SU-DHL-6 (cell line): Measurements from ENCODE around the gene C1GALT1C1L.
"Not testable (repeated sequence)": the region's sequence is repeated elsewhere in the genome, so short reads cannot be mapped to it uniquely, and the experiment has no call there.

Experiments
- H2AFZ ChIP-seq: fragments of 200-600 bp; sonication (generic); 2 replicates; pipeline ENCODE4 v1.6.1; 2014; ENCODE audit warnings: low read depth, mild to moderate bottlenecking, moderate library complexity, mixed read lengths, antibody characterized with exemption, low read length; ENCODE audit not compliant: severe bottlenecking
- H3F3A ChIP-seq: fragments of 200-600 bp; shearing (Covaris generic); 2 replicates; pipeline ENCODE4 v1.6.0; 2016; ENCODE audit warnings: antibody characterized with exemption, mild to moderate bottlenecking; ENCODE audit not compliant: insufficient read depth
- H3K27ac ChIP-seq: fragments of 200-600 bp; sonication (generic); 2 replicates; pipeline ENCODE4 v1.5.1; 2016; ENCODE audit warnings: low read depth, mild to moderate bottlenecking, low read length, moderate library complexity, mixed read lengths
- H3K27me3 ChIP-seq: fragments of 200-600 bp; sonication (generic), shearing (Covaris generic); 2 replicates; pipeline ENCODE4 v1.6.0; 2014; ENCODE audit warnings: mild to moderate bottlenecking, low read length
- H3K36me3 ChIP-seq: fragments of 200-600 bp; sonication (generic); 2 replicates; pipeline ENCODE4 v1.6.1; 2014; ENCODE audit warnings: mild to moderate bottlenecking, low read length, mixed read lengths
- H3K4me2 ChIP-seq: fragments of 300-600, 200-600 bp; shearing (Covaris generic), sonication (generic); 2 replicates; pipeline ENCODE4 v1.6.0; 2014; ENCODE audit warnings: low read length, low read depth, mild to moderate bottlenecking; ENCODE audit not compliant: poor library complexity, severe bottlenecking
- H3K4me3 ChIP-seq: fragments of 200-600 bp; sonication (generic); 2 replicates; pipeline ENCODE4 v1.5.1; 2014; ENCODE audit warnings: antibody characterized with exemption, low read length, mild to moderate bottlenecking, mixed read lengths; ENCODE audit not compliant: insufficient read depth, poor library complexity, severe bottlenecking
- H3K79me2 ChIP-seq: fragments of 200-600 bp; sonication (generic); 2 replicates; pipeline ENCODE4 v1.6.1; 2014; ENCODE audit warnings: mild to moderate bottlenecking, low read length, moderate library complexity; ENCODE audit not compliant: insufficient read depth
- H3K9ac ChIP-seq: fragments of 200-600 bp; sonication (generic); 2 replicates; pipeline ENCODE4 v1.7.0; 2014; ENCODE audit warnings: mild to moderate bottlenecking, low read length
- H3K9me2 ChIP-seq: fragments of 200-600 bp; sonication (generic); replicated peaks from 2 replicates; pipeline ENCODE4 v1.6.1; 2014; ENCODE audit warnings: low read length; ENCODE audit not compliant: insufficient read depth
- H3K9me3 ChIP-seq: fragments of 200-600 bp; sonication (generic); 2 replicates; pipeline ENCODE4 v1.6.1; 2014; ENCODE audit warnings: low read length, mixed read lengths; ENCODE audit not compliant: insufficient read depth
- H4K20me1 ChIP-seq: fragments of 200-600 bp; sonication (generic); 2 replicates; pipeline ENCODE4 v1.6.1; 2014; ENCODE audit warnings: low read depth, mild to moderate bottlenecking, antibody characterized with exemption, low read length, moderate library complexity, mixed read lengths
- EZH2phosphoT487 ChIP-seq: fragments of 200-600 bp; sonication (generic), shearing (Covaris generic); conservative IDR thresholded peaks from 2 replicates; pipeline ENCODE4 v1.6.1; 2018; ENCODE audit warnings: mild to moderate bottlenecking, antibody characterized with exemption, low read length, moderate library complexity, mixed read lengths
- TF ChIP-seq, protein P1 (sequence below): fragments of 200-600 bp; sonication (generic); IDR thresholded peaks from one replicate; pipeline ENCODE4 v1.5.1; 2017; ENCODE audit warnings: antibody characterized with exemption, mild to moderate bottlenecking, low read length, moderate library complexity; ENCODE audit not compliant: insufficient read depth, poor library complexity, severe bottlenecking

C1GALT1C1L gene

DNA sequence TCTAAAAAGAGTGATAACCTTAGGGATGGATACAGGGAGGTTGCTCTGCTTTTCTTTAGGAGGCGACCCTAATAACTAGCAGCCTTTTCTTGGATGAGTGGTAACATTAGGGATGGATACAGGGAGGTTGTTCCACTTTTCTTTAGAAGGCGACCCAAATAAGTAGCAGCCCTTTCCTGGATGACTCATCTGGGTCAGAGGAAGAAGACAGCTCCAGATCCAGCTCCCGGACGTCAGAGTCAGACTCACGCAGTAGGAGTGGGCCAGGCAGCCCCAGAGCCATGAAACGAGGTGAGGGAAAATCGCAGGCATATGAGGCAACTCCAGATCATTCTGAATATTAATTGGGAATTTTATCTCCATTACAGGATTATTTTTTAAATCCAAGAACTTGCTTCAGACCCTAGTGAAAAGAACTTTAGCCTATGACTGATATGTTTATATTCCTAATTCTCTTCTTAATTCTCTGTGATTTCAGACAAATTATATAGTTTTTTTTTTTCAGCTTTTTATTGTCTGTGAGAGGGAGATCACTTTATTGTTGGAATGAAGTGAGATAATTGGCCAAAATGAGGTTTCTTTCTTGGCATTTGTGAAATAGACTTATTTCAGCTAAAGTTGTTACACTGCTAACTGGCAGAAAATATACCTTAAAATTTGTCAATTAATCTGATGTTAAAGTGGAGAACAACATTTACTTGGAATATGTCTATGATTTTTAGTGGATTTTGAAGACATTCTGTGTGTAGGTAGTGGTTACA lies 31.2 kb upstream of the C1GALT1C1L start:
- no peak overlapping the region for H3K9ac ChIP-seq
- TF ChIP-seq, protein P1, sequence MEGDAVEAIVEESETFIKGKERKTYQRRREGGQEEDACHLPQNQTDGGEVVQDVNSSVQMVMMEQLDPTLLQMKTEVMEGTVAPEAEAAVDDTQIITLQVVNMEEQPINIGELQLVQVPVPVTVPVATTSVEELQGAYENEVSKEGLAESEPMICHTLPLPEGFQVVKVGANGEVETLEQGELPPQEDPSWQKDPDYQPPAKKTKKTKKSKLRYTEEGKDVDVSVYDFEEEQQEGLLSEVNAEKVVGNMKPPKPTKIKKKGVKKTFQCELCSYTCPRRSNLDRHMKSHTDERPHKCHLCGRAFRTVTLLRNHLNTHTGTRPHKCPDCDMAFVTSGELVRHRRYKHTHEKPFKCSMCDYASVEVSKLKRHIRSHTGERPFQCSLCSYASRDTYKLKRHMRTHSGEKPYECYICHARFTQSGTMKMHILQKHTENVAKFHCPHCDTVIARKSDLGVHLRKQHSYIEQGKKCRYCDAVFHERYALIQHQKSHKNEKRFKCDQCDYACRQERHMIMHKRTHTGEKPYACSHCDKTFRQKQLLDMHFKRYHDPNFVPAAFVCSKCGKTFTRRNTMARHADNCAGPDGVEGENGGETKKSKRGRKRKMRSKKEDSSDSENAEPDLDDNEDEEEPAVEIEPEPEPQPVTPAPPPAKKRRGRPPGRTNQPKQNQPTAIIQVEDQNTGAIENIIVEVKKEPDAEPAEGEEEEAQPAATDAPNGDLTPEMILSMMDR = no peak
- no peak for TF ChIP-seq EZH2phosphoT487
- no peak overlapping the region for H2AFZ ChIP-seq
- no peak overlapping the region for H3K27ac ChIP-seq
- H3K9me2 ChIP-seq = no peaks in the 10 kb centered on the region
- no peaks in the 10 kb centered on the region for H3K27me3 ChIP-seq
- no peaks in the 10 kb centered on the region for H3F3A ChIP-seq
- H3K36me3 ChIP-seq = no peaks in the 10 kb centered on the region
- H3K4me2 ChIP-seq = no peak overlapping the region
- H4K20me1 ChIP-seq = no peaks in the 10 kb centered on the region
- H3K9me3 ChIP-seq = no peaks in the 10 kb centered on the region
- no peaks in the 10 kb centered on the region for H3K79me2 ChIP-seq
- H3K4me3 ChIP-seq = no peak overlapping the region

DNA sequence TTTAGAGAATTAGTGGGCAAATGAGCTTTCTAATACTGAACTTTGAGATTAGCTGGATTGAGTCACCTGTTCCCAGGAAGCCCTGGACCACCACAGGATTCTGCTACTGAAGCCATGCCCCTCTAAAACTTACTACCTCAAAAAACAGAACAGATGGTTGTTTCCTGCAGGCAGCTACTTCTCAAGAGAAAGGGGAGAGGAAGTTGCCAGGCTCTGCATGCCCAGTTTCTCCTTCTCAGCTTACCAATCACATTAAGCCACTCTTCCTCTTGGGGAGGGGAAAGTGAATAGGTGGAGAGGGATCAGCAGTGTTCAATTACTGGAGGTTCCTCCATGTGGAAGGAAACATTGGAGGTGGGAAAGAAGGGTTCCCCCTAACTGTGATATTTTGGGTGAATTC lies 24.9 kb upstream of the C1GALT1C1L start:
- Histone ChIP-seq H2AFZ (no peak overlapping the region), H3K4me2 (no peak overlapping the region)

DNA sequence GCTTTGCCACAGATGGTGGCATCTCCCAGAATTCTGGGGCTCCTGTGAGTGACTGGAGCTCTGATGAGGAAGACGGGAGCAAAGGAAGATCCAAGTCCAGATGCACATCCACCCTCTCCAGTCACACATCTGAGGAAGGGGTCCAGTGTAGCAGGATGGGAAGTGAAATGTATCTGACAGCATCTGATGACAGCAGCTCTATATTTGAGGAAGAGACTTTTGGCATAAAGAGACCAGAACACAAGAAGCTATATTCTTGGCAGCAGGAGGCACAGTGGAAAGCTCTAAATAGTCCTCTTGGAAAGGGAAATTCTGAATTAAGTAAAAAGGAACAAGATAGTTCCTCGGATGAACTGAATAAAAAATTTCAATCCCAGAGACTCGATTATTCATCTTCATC lies 23.5 kb upstream of the C1GALT1C1L start:
- Histone ChIP-seq H3K27me3 (no peaks in the 10 kb centered on the region), H3K4me2 (no peak overlapping the region), H4K20me1 (no peaks in the 10 kb centered on the region), H2AFZ (no peak overlapping the region), H3K9me2 (no peaks in the 10 kb centered on the region), H3K9ac (no peak overlapping the region), H3K36me3 (no peaks in the 10 kb centered on the region), H3K4me3 (no peak overlapping the region), H3K27ac (no peak overlapping the region), H3K79me2 (no peaks in the 10 kb centered on the region), H3K9me3 (no peaks in the 10 kb centered on the region), H3F3A (no peaks in the 10 kb centered on the region)
- TF ChIP-seq, protein P1 = no peak
- no peak for TF ChIP-seq EZH2phosphoT487

More for the DNA sequence above, 24.9 kb upstream of the C1GALT1C1L start:
- H4K20me1 ChIP-seq = no peaks in the 10 kb centered on the region
- H3K9ac ChIP-seq = no peak overlapping the region
- H3K27me3 ChIP-seq = no peaks in the 10 kb centered on the region
- TF ChIP-seq, protein P1 = no peak
- no peaks in the 10 kb centered on the region for H3K9me3 ChIP-seq
- no peaks in the 10 kb centered on the region for H3K79me2 ChIP-seq
- H3K9me2 ChIP-seq = no peaks in the 10 kb centered on the region
- H3F3A ChIP-seq = no peaks in the 10 kb centered on the region
- H3K36me3 ChIP-seq = no peaks in the 10 kb centered on the region
- H3K4me3 ChIP-seq = no peak overlapping the region
- no peak overlapping the region for H3K27ac ChIP-seq

DNA sequence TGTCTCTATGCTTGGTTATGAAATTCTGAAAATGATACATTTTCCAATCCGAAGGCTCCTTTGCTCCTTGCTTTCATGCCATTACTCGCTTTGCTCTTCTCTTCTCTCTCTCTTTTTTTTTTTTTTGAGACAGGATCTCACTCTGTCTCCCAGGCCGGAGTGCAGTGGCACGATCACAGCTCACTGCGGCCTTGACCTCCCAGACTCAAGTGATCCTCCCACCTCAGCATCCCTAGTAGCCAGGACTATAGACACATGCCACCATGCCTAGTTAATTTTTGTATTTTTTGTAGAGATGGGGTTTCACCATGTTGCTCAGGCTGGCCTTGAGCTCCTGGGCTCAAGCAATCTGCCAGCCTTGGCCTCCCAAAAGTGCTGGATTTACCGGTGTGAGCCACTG lies 21.9 kb upstream of the C1GALT1C1L start:
- H3K4me2 ChIP-seq, H3K9ac ChIP-seq, H3K9me3 ChIP-seq, H3K27me3 ChIP-seq, H3F3A ChIP-seq, H2AFZ ChIP-seq, H3K4me3 ChIP-seq, H3K9me2 ChIP-seq, H3K27ac ChIP-seq, H3K36me3 ChIP-seq, H4K20me1 ChIP-seq, H3K79me2 ChIP-seq: not testable (repeated sequence)
